HepG2 (cell line): ENCODE results near the gene PCDHGA1.

Experiments used
- EP300 ChIP-seq, 3 experiments: sonication (generic) in 1 of 3; formaldehyde crosslinking in 1 of 3; IDR thresholded peaks; 2 replicates each; pipeline versions ENCODE4 v1.5.1 to v1.6.1; 2011 to 2020; ENCODE audit warnings: low read depth in 2 of 3, low read length in 2 of 3, borderline replicate concordance in 1 of 3, improper control_type of control experiment in 1 of 3, mild to moderate bottlenecking in 1 of 3, missing genetic modification reagents in 1 of 3, moderate library complexity in 1 of 3
- MEIS1 ChIP-seq: sonication (generic); formaldehyde crosslinking; IDR thresholded peaks from 2 replicates; pipeline ENCODE4 v1.9.0; 2021; ENCODE audit warnings: mild to moderate bottlenecking, missing genetic modification reagents, moderate library complexity, borderline replicate concordance
- POLR2A ChIP-seq, 2 experiments: IDR thresholded peaks; 2 replicates each; pipeline ENCODE4 v1.6.1; 2011; ENCODE audit warnings: low read depth in 2 of 2, low read length in 2 of 2, mild to moderate bottlenecking in 1 of 2, moderate library complexity in 1 of 2; ENCODE audit not compliant: insufficient read depth in 1 of 2
- SRF ChIP-seq: IDR thresholded peaks from 2 replicates; pipeline ENCODE4 v1.6.1; 2011; ENCODE audit warnings: mild to moderate bottlenecking, low read depth, low read length, moderate library complexity
- ZMAT3 ChIP-seq: sonication (generic); formaldehyde crosslinking; conservative IDR thresholded peaks from 2 replicates; pipeline ENCODE4 v1.7.0; 2021; ENCODE audit warnings: missing genetic modification reagents
- ZNF274 ChIP-seq: sonication (generic); formaldehyde crosslinking; IDR thresholded peaks from 2 replicates; pipeline ENCODE4 v1.5.1; 2020; ENCODE audit warnings: mild to moderate bottlenecking, missing genetic modification reagents
- ZNF441 ChIP-seq: sonication (generic); formaldehyde crosslinking; IDR thresholded peaks from 2 replicates; pipeline ENCODE4 v1.7.0; 2021; ENCODE audit warnings: missing genetic modification reagents, borderline replicate concordance
- TF ChIP-seq, protein P1 (sequence below), 2 experiments: sonication (generic) in 1 of 2; formaldehyde crosslinking in 1 of 2; IDR thresholded peaks; 2 replicates each; pipeline versions ENCODE4 v1.5.1 to v1.6.1; 2011 to 2020; ENCODE audit warnings: borderline replicate concordance in 1 of 2, low read depth in 1 of 2, low read length in 1 of 2, mild to moderate bottlenecking in 1 of 2, missing genetic modification reagents in 1 of 2, moderate library complexity in 1 of 2
- TF ChIP-seq, protein P2 (sequence below): sonication (generic); formaldehyde crosslinking; IDR thresholded peaks from 2 replicates; pipeline ENCODE4 v1.5.0; 2020; ENCODE audit warnings: missing genetic modification reagents
- TF ChIP-seq, protein P3 (sequence below): sonication (generic); formaldehyde crosslinking; IDR thresholded peaks from 2 replicates; pipeline ENCODE4 v1.5.0; 2020; ENCODE audit warnings: mild to moderate bottlenecking, missing genetic modification reagents, moderate library complexity
- TF ChIP-seq, protein P4 (sequence below): sonication (generic); formaldehyde crosslinking; conservative IDR thresholded peaks from 2 replicates; pipeline ENCODE4 v1.4.0; 2020; ENCODE audit warnings: missing genetic modification reagents
- TF ChIP-seq, protein P5 (sequence below): sonication (generic); formaldehyde crosslinking; IDR thresholded peaks from 2 replicates; pipeline ENCODE4 v1.4.0; 2020; ENCODE audit warnings: missing genetic modification reagents

DNA sequence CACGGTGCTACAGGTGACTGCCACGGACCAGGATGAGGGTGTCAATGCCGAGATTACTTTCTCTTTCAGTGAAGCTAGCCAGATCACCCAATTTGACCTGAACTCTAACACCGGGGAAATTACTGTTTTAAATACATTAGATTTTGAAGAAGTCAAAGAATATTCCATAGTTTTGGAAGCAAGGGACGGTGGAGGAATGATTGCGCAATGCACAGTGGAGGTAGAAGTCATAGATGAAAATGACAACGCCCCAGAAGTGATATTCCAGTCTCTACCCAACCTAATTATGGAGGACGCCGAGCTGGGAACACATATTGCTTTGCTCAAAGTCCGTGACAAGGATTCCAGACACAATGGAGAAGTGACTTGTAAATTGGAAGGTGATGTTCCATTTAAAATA, 58.3 kb downstream of the PCDHGA1 start:
- TF ChIP-seq EP300 (IDR thresholded peaks at IDR 0.05; ENCODE audit: low read depth in 2 of 2, low read length in 2 of 2): no peak
- TF ChIP-seq EP300 (CRISPR knock-in tag; IDR thresholded peaks at IDR 0.05; ENCODE audit: borderline replicate concordance): no peak
- TF ChIP-seq, protein P1, sequence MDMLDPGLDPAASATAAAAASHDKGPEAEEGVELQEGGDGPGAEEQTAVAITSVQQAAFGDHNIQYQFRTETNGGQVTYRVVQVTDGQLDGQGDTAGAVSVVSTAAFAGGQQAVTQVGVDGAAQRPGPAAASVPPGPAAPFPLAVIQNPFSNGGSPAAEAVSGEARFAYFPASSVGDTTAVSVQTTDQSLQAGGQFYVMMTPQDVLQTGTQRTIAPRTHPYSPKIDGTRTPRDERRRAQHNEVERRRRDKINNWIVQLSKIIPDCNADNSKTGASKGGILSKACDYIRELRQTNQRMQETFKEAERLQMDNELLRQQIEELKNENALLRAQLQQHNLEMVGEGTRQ (IDR thresholded peaks at IDR 0.05; ENCODE audit: low read depth, low read length): no peak
- TF ChIP-seq, protein P1 (CRISPR knock-in tag; IDR thresholded peaks at IDR 0.05; ENCODE audit: borderline replicate concordance): no peak
- TF ChIP-seq POLR2A (IDR thresholded peaks at IDR 0.05; ENCODE audit: insufficient read depth in 1 of 2, low read depth in 2 of 2, low read length in 2 of 2): no peak
- TF ChIP-seq, protein P2, sequence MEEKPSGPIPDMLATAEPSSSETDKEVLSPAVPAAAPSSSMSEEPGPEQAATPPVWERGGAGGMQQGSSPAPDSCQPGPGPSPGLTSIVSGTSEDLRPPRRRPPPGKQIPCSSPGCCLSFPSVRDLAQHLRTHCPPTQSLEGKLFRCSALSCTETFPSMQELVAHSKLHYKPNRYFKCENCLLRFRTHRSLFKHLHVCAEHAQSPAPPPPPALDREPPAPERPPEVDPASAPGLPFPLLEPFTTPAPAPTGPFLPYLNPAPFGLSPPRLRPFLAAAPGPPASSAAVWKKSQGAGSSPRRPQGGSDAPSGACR (CRISPR knock-in tag): no peak
- TF ChIP-seq, protein P3, sequence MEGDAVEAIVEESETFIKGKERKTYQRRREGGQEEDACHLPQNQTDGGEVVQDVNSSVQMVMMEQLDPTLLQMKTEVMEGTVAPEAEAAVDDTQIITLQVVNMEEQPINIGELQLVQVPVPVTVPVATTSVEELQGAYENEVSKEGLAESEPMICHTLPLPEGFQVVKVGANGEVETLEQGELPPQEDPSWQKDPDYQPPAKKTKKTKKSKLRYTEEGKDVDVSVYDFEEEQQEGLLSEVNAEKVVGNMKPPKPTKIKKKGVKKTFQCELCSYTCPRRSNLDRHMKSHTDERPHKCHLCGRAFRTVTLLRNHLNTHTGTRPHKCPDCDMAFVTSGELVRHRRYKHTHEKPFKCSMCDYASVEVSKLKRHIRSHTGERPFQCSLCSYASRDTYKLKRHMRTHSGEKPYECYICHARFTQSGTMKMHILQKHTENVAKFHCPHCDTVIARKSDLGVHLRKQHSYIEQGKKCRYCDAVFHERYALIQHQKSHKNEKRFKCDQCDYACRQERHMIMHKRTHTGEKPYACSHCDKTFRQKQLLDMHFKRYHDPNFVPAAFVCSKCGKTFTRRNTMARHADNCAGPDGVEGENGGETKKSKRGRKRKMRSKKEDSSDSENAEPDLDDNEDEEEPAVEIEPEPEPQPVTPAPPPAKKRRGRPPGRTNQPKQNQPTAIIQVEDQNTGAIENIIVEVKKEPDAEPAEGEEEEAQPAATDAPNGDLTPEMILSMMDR (CRISPR knock-in tag): no peak
- no peak for TF ChIP-seq ZNF274
- TF ChIP-seq, protein P4, sequence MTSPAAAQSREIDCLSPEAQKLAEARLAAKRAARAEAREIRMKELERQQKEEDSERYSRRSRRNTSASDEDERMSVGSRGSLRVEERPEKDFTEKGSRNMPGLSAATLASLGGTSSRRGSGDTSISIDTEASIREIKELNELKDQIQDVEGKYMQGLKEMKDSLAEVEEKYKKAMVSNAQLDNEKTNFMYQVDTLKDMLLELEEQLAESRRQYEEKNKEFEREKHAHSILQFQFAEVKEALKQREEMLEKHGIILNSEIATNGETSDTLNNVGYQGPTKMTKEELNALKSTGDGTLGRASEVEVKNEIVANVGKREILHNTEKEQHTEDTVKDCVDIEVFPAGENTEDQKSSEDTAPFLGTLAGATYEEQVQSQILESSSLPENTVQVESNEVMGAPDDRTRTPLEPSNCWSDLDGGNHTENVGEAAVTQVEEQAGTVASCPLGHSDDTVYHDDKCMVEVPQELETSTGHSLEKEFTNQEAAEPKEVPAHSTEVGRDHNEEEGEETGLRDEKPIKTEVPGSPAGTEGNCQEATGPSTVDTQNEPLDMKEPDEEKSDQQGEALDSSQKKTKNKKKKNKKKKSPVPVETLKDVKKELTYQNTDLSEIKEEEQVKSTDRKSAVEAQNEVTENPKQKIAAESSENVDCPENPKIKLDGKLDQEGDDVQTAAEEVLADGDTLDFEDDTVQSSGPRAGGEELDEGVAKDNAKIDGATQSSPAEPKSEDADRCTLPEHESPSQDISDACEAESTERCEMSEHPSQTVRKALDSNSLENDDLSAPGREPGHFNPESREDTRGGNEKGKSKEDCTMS (CRISPR knock-in tag): no peak
- no peak for TF ChIP-seq MEIS1 (CRISPR knock-in tag)
- no peak for TF ChIP-seq SRF
- TF ChIP-seq ZNF441 (CRISPR knock-in tag): no peak
- TF ChIP-seq, protein P5, sequence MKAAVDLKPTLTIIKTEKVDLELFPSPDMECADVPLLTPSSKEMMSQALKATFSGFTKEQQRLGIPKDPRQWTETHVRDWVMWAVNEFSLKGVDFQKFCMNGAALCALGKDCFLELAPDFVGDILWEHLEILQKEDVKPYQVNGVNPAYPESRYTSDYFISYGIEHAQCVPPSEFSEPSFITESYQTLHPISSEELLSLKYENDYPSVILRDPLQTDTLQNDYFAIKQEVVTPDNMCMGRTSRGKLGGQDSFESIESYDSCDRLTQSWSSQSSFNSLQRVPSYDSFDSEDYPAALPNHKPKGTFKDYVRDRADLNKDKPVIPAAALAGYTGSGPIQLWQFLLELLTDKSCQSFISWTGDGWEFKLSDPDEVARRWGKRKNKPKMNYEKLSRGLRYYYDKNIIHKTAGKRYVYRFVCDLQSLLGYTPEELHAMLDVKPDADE: no peak
- TF ChIP-seq ZMAT3 (CRISPR knock-in tag): no peak
